Kasumi-1 (cell line): ENCODE data around the gene LIMA1.
A peak's percentile ranks its signal among the peaks of the same experiment; 100 is the strongest.
"Not testable (repeated sequence)": the region's sequence is repeated elsewhere in the genome, so short reads cannot be mapped to it uniquely, and the experiment has no call there.

Experiments used
- DNase-seq, 2 experiments: peaks; one replicate each; lab custom pipeline; 2025; lab: John Stamatoyannopoulos, UW

Gene LIMA1

DNA sequence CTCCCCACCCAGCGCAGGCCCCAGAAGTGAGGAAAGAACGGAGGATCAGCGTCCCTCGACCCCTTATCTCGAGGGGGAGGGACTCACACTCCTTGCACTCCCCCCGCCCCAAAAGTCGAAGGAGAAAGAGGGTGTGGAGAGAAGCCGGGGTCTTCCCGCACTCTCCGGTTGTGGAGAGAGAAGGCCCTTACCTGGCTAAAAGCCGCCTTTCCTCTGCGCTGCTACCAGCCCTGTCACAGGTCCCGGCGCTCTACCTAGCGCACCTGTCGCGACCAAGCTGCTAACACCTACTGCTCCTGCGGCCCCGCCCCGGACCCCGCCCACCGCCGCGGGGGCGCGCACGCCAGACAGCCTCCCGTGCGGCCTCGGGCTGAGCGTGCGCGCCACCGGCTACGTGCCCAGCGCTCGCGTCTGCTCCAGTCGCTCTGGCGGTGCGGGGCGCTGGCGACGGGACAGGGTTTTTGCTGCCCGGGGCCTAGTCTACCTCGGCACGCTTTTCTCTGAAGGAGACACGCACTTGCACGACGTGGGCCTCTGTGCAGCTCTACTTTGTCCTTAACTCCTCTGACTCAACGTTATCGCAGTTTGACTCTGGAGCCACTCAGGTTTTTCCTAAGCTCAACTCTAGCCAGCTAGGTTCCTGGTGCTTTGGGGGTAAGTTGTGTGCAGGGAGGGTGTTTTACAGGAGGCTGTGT is at the start of gene LIMA1:
Gene LIMA1 (minus strand): TSS at position 292 of the 695 bp plus-strand sequence. CDS start 34,769 bp downstream, outside the sequence.
- DNase-seq = peak; percentile 79 to 82

- no peak for DNase-seq
These were observed 48.4 kb upstream of the LIMA1 start for GRCh38 chr12:50331745-50332144.

DNA sequence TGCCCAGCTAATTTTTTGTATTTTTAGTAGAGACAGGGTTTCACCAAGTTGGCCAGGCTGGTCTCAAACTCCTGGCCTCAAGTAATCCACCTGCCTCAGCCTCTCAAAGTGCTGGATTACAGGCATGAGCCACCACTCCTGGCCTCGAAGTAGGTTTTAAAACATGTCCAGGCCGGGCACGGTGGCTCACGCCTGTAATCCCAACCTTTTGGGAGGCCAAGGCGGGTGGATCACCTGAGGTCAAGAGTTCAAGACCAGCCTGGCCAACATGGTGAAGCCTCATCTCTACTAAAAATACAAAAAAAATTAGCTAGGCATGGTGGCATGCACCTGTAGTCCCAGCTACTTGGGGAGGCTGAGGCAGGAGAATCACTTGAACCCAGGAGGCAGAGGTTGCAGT is 45.3 kb upstream of the LIMA1 start:
- DNase-seq = not testable (repeated sequence)

- no peak for DNase-seq
These were observed 43.4 kb upstream of the LIMA1 start for GRCh38 chr12:50326590-50327284.

GRCh38 chr12:50325890-50326391 is 42.6 kb upstream of the LIMA1 start:
- no peak for DNase-seq

DNA sequence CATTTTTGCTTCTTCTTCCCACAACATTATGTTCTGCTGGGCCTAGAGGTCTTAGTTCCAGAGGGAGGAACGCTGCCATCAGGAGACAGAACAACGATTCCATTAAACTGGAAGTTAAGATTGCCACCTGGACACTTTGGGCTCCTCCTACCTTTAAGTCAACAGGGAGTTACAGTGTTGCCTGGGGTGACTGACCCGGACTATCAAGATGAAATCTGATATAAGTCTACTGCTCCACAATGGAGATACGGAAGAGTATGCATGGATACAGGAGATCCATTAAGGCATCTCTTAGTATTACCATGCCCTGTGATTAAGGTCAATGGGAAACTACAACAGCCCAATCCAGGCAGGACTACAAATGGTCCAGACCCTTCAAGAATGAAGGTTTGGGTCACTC is 41.5 kb upstream of the LIMA1 start:
- not testable (repeated sequence) for DNase-seq

- DNase-seq = not testable (repeated sequence)
These were observed 40.8 kb upstream of the LIMA1 start for GRCh38 chr12:50324077-50324476.

DNA sequence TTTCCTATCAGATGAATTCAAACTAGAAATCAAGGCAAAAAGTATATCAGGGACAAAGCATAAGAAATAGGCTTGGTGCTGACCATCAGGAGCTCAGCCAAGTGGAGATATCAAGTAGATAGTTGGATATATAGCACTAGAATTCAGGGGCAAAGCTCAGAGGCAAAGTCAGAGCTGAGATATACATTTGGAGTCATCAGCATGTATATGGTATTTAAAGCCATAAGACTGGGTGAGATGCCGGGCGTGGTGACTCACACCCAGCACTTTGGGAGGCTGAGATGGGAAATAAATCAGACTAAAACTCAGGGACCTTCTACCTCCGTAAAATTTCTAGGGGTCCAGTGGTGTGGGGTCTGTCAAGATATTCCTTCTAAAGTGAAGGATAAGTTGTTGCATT is 38.9 kb upstream of the LIMA1 start:
- no peak for DNase-seq

DNA sequence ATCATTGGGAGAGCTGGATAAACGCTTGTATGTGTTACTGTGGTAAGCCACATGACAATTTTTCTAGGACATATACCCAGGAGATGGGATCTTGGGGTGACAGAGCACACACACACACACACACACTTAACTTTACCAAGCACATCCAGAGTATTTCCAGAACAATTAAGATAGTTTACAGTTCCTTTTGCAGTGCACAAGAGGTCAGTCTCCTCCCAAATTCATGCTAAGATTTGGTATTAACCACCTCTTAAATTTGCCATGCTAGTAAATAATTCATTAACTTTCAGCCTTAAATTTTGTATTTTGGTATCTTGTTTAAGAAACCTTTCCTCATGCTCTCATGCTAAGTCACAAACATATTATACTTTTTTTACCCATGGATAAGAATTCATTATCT is 33.9 kb upstream of the LIMA1 start:
- DNase-seq = no peak

DNA sequence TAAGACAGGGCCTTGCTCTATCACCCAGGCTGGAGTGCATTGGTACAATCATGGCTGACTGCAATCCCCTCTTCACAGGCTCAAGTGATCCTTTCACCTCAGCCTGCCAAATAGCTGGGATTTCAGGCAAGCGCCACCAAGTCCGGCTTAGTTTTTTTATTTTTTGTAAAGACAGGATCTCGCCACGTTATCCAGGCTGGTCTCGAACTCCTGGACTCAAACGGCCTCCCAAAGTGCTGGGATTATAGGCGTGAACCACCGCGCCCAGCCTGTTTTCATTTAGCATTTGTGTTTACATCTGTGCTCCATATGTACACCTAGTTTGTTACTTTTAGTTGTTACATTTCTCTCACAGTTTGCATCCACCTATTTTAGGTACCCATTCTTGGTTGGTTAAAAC is 32.5 kb upstream of the LIMA1 start:
- no peak for DNase-seq

- DNase-seq = peak; percentile 43 to 65
These were observed 31.5 kb upstream of the LIMA1 start for GRCh38 chr12:50314636-50315312.

DNA sequence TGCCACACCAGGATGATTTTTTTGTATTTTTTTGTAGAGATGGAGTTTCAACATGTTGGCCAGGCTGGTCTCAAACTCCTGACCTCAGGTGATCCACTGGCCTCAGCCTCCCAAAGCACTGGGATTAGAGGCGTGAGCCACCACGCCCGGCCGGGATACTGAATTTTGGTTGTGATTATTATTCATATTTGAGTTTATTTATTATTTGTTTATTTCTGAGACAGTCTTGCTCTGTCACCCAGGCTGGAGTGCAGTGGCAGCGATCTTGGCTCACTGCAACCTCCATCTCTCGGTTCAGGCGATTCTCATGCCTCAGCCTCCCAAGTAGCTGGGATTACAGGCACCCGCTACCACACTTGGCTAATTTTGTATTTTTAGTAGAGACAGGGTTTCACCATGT is 30.7 kb upstream of the LIMA1 start:
- not testable (repeated sequence) for DNase-seq

GRCh38 chr12:50313256-50313931 is 30.1 kb upstream of the LIMA1 start:
- no peak for DNase-seq

GRCh38 chr12:50311858-50312609 is 28.7 kb upstream of the LIMA1 start:
- DNase-seq = not testable (repeated sequence)

GRCh38 chr12:50309950-50310349 is 26.6 kb upstream of the LIMA1 start:
- no peak for DNase-seq

- no peak for DNase-seq
These were observed 19.4 kb upstream of the LIMA1 start for GRCh38 chr12:50302686-50303085.

GRCh38 chr12:50297996-50298395 is 14.7 kb upstream of the LIMA1 start:
- DNase-seq = no peak

DNA sequence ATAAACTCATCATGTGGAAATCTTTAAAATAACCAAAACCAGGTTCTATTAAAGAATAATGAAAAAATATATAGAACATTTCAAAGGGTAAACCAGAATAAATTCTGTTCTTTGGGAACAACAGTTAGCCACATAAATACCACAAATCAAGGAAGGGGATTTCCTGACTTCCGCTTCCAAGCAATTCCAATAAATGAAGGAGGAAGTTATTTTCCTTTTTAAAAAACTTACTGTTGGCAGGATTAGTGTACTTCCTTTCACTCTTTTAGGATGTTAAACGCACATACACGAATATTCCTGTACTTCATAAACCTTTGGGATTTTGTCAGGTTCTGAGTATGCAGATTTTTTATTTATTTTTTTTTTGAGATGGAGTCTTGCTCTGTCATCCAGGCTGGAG is 13.7 kb upstream of the LIMA1 start:
- DNase-seq = no peak

DNA sequence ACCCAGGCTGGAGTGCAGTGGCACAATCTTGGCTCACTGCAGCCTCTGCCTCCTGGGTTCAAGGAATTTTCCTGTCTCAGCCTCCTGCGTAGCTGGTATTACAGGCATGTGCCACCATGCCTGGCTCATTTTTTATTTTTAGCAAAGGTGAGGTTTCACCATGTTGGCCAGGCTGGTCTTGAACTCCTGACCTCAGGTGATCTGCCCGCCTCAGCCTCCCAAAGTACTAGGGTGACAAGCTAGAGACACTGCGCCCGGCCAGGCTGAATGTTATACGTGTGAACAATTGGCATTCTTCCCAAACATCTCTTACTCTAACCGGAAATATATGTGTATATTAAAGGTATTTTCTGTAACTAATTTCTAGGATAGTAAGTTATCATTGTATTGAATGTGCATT is 13.2 kb upstream of the LIMA1 start:
- DNase-seq = no peak

DNA sequence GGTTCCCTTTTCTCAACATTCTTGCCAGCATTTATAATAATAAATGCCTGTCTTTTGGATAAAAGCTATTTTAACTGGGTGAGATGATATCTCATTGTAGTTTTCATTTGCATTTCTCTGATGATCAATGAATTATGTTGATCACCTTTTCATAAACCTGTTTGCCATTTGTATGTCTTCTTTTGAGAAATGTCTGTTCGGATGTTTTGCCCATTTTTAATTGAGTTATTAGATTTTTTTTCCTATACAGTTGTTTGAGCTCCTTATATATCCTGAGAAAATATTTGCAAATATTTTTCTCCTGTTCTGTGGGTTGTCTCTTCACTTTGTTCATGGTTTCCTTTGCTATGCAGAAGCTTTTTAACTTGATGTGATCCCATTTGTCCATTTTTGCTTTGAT is 8.1 kb upstream of the LIMA1 start:
- no peak for DNase-seq

DNA sequence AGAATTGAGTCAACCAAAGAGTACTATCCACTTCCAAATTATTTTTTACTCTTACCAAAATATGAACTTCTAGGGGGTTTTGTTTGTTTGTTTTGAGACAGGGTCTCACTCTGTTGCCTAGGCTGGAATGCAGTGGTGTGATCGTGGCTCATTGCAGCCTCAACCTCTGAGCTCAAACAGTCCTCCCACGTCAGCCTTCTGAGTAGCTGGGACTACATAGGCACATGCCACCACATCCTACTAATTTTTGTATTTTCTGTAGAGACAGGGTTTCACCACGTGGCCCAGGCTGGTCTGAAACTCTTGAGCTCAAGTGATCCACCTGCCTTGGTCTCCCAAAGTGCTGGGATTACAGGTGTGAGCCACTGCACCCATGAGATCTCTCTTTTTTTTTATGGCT is 7.4 kb upstream of the LIMA1 start:
- DNase-seq = not testable (repeated sequence)

DNA sequence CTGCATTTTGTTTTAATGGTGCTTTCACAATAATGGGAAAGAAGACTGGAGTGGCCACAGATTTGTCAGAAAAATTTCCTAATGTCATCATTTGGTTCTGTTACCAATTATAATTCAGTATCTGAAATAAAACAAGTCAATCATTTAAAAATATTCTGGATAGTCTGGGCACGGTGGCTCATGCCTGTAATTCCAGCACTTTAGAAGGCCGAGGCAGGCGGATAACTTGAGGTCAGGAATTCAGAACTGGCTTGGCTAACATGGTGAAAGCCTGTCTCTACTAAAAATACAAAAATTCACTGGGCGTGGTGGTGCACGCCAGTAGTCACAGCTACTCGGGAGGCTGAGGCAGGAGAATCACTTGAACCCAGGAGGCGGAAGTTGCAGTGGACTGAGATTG is 4.0 kb upstream of the LIMA1 start:
- DNase-seq = no peak
